WTC11 (cell line): ENCODE measurements around the gene RPP38.

Experiments used
- CBFB ChIP-seq: sonication (generic); formaldehyde crosslinking; IDR thresholded peaks from 2 replicates; pipeline ENCODE4 v1.8.1; 2022; ENCODE audit warnings: mild to moderate bottlenecking, low read depth, missing genetic modification reagents
- CTCF ChIP-seq: fragments of 200-600 bp; IDR thresholded peaks from 2 replicates; pipeline ENCODE4 v1.8.0; 2022; ENCODE audit warnings: antibody characterized with exemption
- ESRRA ChIP-seq: sonication (generic); formaldehyde crosslinking; IDR thresholded peaks from 2 replicates; pipeline ENCODE4 v1.8.1; 2022; ENCODE audit warnings: mild to moderate bottlenecking, missing genetic modification reagents, borderline replicate concordance
- FOXK1 ChIP-seq: sonication (generic); formaldehyde crosslinking; IDR thresholded peaks from 2 replicates; pipeline ENCODE4 v1.8.0; 2022; ENCODE audit warnings: mild to moderate bottlenecking, moderate library complexity, missing genetic modification reagents
- ZNF121 ChIP-seq: sonication (generic); formaldehyde crosslinking; IDR thresholded peaks from 2 replicates; pipeline ENCODE4 v1.8.0; 2023; ENCODE audit warnings: missing genetic modification reagents
- ZSCAN18 ChIP-seq: fragments of 250-450 bp; sonication (Bioruptor Pico); IDR thresholded peaks from 2 replicates; pipeline ENCODE4 v2.1.2; 2022; ENCODE audit warnings: mild to moderate bottlenecking, moderate library complexity
- TF ChIP-seq, protein P1 (sequence below): sonication (generic); formaldehyde crosslinking; IDR thresholded peaks from 2 replicates; pipeline ENCODE4 v1.8.0; 2022; ENCODE audit warnings: mild to moderate bottlenecking, missing genetic modification reagents

DNA sequence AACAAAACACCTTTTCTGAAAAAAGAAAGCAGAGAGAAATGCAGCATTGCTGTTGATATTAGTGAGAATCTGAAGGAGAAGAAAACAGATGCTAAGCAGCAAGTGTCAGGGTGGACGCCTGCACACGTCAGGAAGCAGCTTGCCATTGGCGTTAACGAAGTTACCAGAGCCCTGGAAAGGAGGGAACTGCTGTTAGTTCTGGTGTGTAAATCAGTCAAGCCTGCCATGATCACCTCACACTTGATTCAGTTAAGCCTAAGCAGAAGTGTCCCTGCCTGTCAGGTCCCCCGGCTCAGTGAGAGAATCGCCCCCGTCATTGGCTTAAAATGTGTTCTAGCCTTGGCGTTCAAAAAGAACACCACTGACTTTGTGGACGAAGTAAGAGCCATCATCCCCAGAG lies 6.4 kb downstream of the RPP38 start:
- TF ChIP-seq CTCF, result no peak
- TF ChIP-seq CBFB, result no peak
- TF ChIP-seq ZNF121 (CRISPR knock-in tag), result no peak
- no peak for TF ChIP-seq ESRRA (CRISPR knock-in tag)
- no peak for TF ChIP-seq FOXK1
- no peak for TF ChIP-seq ZSCAN18
- TF ChIP-seq, protein P1, sequence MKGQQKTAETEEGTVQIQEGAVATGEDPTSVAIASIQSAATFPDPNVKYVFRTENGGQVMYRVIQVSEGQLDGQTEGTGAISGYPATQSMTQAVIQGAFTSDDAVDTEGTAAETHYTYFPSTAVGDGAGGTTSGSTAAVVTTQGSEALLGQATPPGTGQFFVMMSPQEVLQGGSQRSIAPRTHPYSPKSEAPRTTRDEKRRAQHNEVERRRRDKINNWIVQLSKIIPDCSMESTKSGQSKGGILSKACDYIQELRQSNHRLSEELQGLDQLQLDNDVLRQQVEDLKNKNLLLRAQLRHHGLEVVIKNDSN (CRISPR knock-in tag), result no peak
